Stomach (tissue), 4 donors: ENCODE measurements around the gene TRIP13.

ENCODE experiments used
- CTCF ChIP-seq, 7 experiments: fragments of 450-650 bp in 4 of 7; fragments of 200-600 bp in 3 of 7; sonication (generic) in 3 of 7; IDR thresholded peaks; one replicate each; pipeline ENCODE4 v1.5.1; 2016 to 2019; ENCODE audit warnings: antibody characterized with exemption in 7 of 7, control low read depth in 2 of 7, mild to moderate bottlenecking in 1 of 7
- EP300 ChIP-seq: sonication (generic); formaldehyde crosslinking; IDR thresholded peaks from one replicate; pipeline ENCODE4 v1.6.1; 2017; ENCODE audit warnings: antibody characterized with exemption
- POLR2A ChIP-seq, 4 donors: fragments of 450-650 bp; IDR thresholded peaks; one replicate each; pipeline ENCODE4 v1.6.1; 2016; ENCODE audit warnings: antibody characterized with exemption in 4 of 4, control low read depth in 2 of 4, mild to moderate bottlenecking in 1 of 4, moderate library complexity in 1 of 4
- POLR2AphosphoS5 ChIP-seq, 3 donors: sonication (generic); formaldehyde crosslinking; IDR thresholded peaks; one replicate each; pipeline ENCODE4 v1.6.1; 2016; ENCODE audit warnings: antibody characterized with exemption in 3 of 3

DNA sequence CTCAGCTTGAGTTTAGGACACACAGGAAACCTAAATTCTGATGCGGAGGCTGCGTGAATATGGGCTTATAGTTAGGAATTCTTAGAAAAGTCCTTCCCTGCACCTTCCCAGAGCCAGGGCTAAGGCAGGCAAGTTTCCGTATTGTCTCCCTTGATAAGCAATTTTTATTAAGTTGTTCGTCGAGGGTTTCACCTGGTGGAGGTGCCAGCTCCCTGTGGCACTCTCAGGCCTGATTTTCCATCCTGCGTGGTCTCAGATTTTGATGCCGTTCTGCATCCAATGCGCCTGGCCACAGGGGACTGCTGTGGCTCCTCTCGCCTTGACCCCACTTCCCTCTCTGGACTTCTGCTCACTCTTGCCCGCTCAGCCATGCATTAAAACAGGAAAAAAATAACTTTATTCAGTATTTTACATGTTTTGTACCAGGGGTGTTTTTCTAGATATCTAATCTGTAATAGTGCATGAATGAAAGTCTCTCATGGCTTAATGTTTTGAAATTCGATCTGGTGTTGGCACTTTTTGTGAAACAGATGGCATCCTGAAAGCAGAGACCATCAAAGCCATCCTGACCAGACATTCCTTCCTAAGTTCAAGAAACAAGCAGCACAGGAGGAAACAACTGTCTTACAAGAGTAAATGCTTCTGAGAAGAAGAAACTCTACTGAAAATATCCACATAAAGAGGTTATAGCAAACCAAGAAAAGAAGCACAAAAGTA lies 50.7 kb downstream of the TRIP13 start:
- TF ChIP-seq CTCF (IDR thresholded peaks at IDR 0.05) (no peak), POLR2A (IDR thresholded peaks at IDR 0.05) (no peak), EP300 (no peak), POLR2AphosphoS5 (IDR thresholded peaks at IDR 0.05) (no peak)
